Brain microvascular endothelial cell (primary cell): ENCODE results near the gene DUSP7.

Experiments
- DNase-seq: peaks from one replicate; pipeline ENCODE4 v3.0.0-alpha.2; 2020
- H3K27ac ChIP-seq: fragments of 250-450 bp; sonication (Bioruptor Pico); 2 replicates; pipeline ENCODE4 v1.5.1; 2020; ENCODE audit warnings: mild to moderate bottlenecking, moderate library complexity
- H3K27me3 ChIP-seq: fragments of 250-450 bp; sonication (Bioruptor Pico); replicated peaks from 2 replicates; pipeline ENCODE4 v1.5.1; 2020; ENCODE audit warnings: mild to moderate bottlenecking
- H3K36me3 ChIP-seq: fragments of 250-450 bp; sonication (Bioruptor Pico); replicated peaks from 2 replicates; pipeline ENCODE4 v1.5.1; 2020; ENCODE audit warnings: mild to moderate bottlenecking
- H3K4me3 ChIP-seq: 2 replicates; pipeline ENCODE4 v1.5.1; 2011; ENCODE audit warnings: low read depth, mild to moderate bottlenecking, control low read depth, low read length, moderate library complexity
- CTCF ChIP-seq: IDR thresholded peaks from 2 replicates; pipeline ENCODE4 v1.5.1; 2011; ENCODE audit warnings: low read depth, mild to moderate bottlenecking, moderate library complexity, low read length, control low read depth, inconsistent platforms; ENCODE audit errors: missing control alignments
- in situ Hi-C: cut with HindIII; loops from 2 replicates; pipeline ENCODE4 v1.10.0; 2017; ENCODE audit warnings: low sequenced_read_pairs, low pct_ligation_motif_present

DUSP7 gene

GRCh38 chr3:52039846-52040245, 16.5 kb downstream of the DUSP7 start:
- no peak overlapping the region for H3K4me3 ChIP-seq
- H3K27ac ChIP-seq, result no peak overlapping the region
- no peaks in the 10 kb centered on the region for H3K27me3 ChIP-seq
- in situ Hi-C loops, result no loop called here
- H3K36me3 ChIP-seq, result no peaks in the 10 kb centered on the region
- TF ChIP-seq CTCF, result no peak
- DNase-seq, result no peak

GRCh38 chr3:52039426-52039825, 16.9 kb downstream of the DUSP7 start:
- no peak overlapping the region for H3K4me3 ChIP-seq
- DNase-seq, result no peak
- no peak overlapping the region for H3K27ac ChIP-seq
- no peak for TF ChIP-seq CTCF
- H3K27me3 ChIP-seq, result no peaks in the 10 kb centered on the region
- in situ Hi-C loops, result no loop called here
- H3K36me3 ChIP-seq, result no peaks in the 10 kb centered on the region

- H3K27ac ChIP-seq, result no peak overlapping the region
- H3K27me3 ChIP-seq, result no peaks in the 10 kb centered on the region
- H3K4me3 ChIP-seq, result no peak overlapping the region
- DNase-seq, result no peak
- H3K36me3 ChIP-seq, result no peaks in the 10 kb centered on the region
- in situ Hi-C loops, result no loop called here
- TF ChIP-seq CTCF, result no peak
Measured at GRCh38 chr3:52038227-52038626, 18.1 kb downstream of the DUSP7 start.

GRCh38 chr3:52037291-52037690, 19.1 kb downstream of the DUSP7 start:
- TF ChIP-seq CTCF, result no peak
- Histone ChIP-seq H3K27ac (no peak overlapping the region), H3K27me3 (no peaks in the 10 kb centered on the region), H3K4me3 (no peak overlapping the region), H3K36me3 (no peaks in the 10 kb centered on the region)
- no peak for DNase-seq
- in situ Hi-C loops, result no loop called here

- TF ChIP-seq CTCF, result peak; percentile 20
- H3K27ac ChIP-seq, result no peak overlapping the region
- H3K4me3 ChIP-seq, result no peak overlapping the region
- in situ Hi-C loops, result no loop called here
- DNase-seq, result no peak
- H3K36me3 ChIP-seq, result no peaks in the 10 kb centered on the region
- H3K27me3 ChIP-seq, result no peaks in the 10 kb centered on the region
Measured at GRCh38 chr3:52036829-52037228, 19.5 kb downstream of the DUSP7 start.

- no peak for DNase-seq
- in situ Hi-C loops, result no loop called here
- TF ChIP-seq CTCF, result no peak
Measured at GRCh38 chr3:52036222-52036694, 20.1 kb downstream of the DUSP7 start.

More at GRCh38 chr3:52036222-52036694, 20.1 kb downstream of the DUSP7 start:
- no peaks in the 10 kb centered on the region for H3K27me3 ChIP-seq
- no peaks in the 10 kb centered on the region for H3K36me3 ChIP-seq
- no peak overlapping the region for H3K4me3 ChIP-seq
- no peak overlapping the region for H3K27ac ChIP-seq
